H9 (cell line): ENCODE results near the gene ZAR1. TPM values are rescaled to one million over a fixed set of nuclear protein-coding genes. Genes with fewer than 3 reads are reported as not detected.

Source experiments
- DNase-seq: peaks from one replicate; pipeline ENCODE4 v3.0.0-alpha.2; 2017
- H2AFZ ChIP-seq: one replicate; pipeline ENCODE4 v1.6.1; 2013; ENCODE audit warnings: mild to moderate bottlenecking, low read length, control low read depth, moderate library complexity
- H2AK5ac ChIP-seq: 2 replicates; pipeline ENCODE4 v1.6.1; 2013; ENCODE audit warnings: low read length, control low read depth, mixed read lengths; ENCODE audit not compliant: insufficient read length
- H2BK120ac ChIP-seq: one replicate; pipeline ENCODE4 v1.6.1; 2013; ENCODE audit warnings: low read depth, mild to moderate bottlenecking, low read length, control low read depth, inconsistent platforms; ENCODE audit not compliant: poor library complexity, severe bottlenecking
- H2BK12ac ChIP-seq: 2 replicates; pipeline ENCODE4 v1.6.1; 2013; ENCODE audit warnings: low read length, control low read depth, mixed read lengths, low read depth; ENCODE audit not compliant: insufficient read length
- H2BK15ac ChIP-seq: 2 replicates; pipeline ENCODE4 v1.6.1; 2013; ENCODE audit warnings: low read depth, low read length, control low read depth
- H2BK20ac ChIP-seq: one replicate; pipeline ENCODE4 v1.6.1; 2013; ENCODE audit warnings: low read depth, mild to moderate bottlenecking, low read length, control low read depth, inconsistent platforms; ENCODE audit not compliant: poor library complexity, severe bottlenecking
- H2BK5ac ChIP-seq: 2 replicates; pipeline ENCODE4 v1.6.1; 2013; ENCODE audit warnings: low read length, control low read depth, mixed read lengths; ENCODE audit not compliant: insufficient read length
- H3K14ac ChIP-seq: 2 replicates; pipeline ENCODE4 v1.6.1; 2013; ENCODE audit warnings: low read length, control low read depth; ENCODE audit not compliant: insufficient read depth
- H3K18ac ChIP-seq: 2 replicates; pipeline ENCODE4 v1.6.1; 2013; ENCODE audit warnings: low read depth, mild to moderate bottlenecking, mixed read lengths, low read length, control low read depth; ENCODE audit not compliant: insufficient read length
- H3K23ac ChIP-seq: 2 replicates; pipeline ENCODE4 v1.6.1; 2013; ENCODE audit warnings: low read length, control low read depth, mixed read lengths, low read depth; ENCODE audit not compliant: insufficient read length
- H3K23me2 ChIP-seq: 2 replicates; pipeline ENCODE4 v1.6.1; 2013; ENCODE audit warnings: low read depth, mild to moderate bottlenecking, mixed read lengths, low read length, control low read depth; ENCODE audit not compliant: insufficient read length, poor library complexity, severe bottlenecking
- H3K27ac ChIP-seq: 2 replicates; pipeline ENCODE4 v1.5.1; 2013; ENCODE audit warnings: low read length, control low read depth, mixed read lengths, low read depth; ENCODE audit not compliant: insufficient read length
- H3K27me3 ChIP-seq: 2 replicates; pipeline ENCODE4 v1.6.1; 2013; ENCODE audit warnings: low read length, control low read depth, inconsistent platforms; ENCODE audit not compliant: insufficient read depth
- H3K4ac ChIP-seq: 2 replicates; pipeline ENCODE4 v1.6.1; 2013; ENCODE audit warnings: low read depth, mild to moderate bottlenecking, control low read depth, inconsistent platforms, low read length, moderate library complexity
- H3K4me1 ChIP-seq: 2 replicates; pipeline ENCODE4 v1.6.1; 2013; ENCODE audit warnings: low read length, control low read depth, inconsistent platforms; ENCODE audit not compliant: insufficient read depth
- H3K4me2 ChIP-seq: 2 replicates; pipeline ENCODE4 v1.6.1; 2013; ENCODE audit warnings: low read length, control low read depth, mixed read lengths; ENCODE audit not compliant: insufficient read length, insufficient read depth
- H3K56ac ChIP-seq: 2 replicates; pipeline ENCODE4 v1.6.1; 2013; ENCODE audit warnings: low read depth, mild to moderate bottlenecking, mixed read lengths, low read length, control low read depth; ENCODE audit not compliant: insufficient read length
- H3K79me1 ChIP-seq: 2 replicates; pipeline ENCODE4 v1.6.1; 2013; ENCODE audit warnings: low read depth, mild to moderate bottlenecking, moderate library complexity, low read length, control low read depth, inconsistent platforms; ENCODE audit not compliant: insufficient read depth, poor library complexity, severe bottlenecking
- H3K79me2 ChIP-seq: 2 replicates; pipeline ENCODE4 v1.6.1; 2013; ENCODE audit warnings: low read length, control low read depth, inconsistent platforms; ENCODE audit not compliant: insufficient read depth
- H3K9ac ChIP-seq: 2 replicates; pipeline ENCODE4 v1.6.1; 2013; ENCODE audit warnings: low read length, control low read depth, mixed read lengths; ENCODE audit not compliant: insufficient read length; ENCODE audit errors: extremely low read depth
- H3K9me3 ChIP-seq: one replicate; pipeline ENCODE4 v1.6.1; 2013; ENCODE audit warnings: low read depth, low read length, inconsistent platforms; ENCODE audit not compliant: control insufficient read depth
- H3T11ph ChIP-seq: one replicate; pipeline ENCODE4 v1.6.1; 2013; ENCODE audit warnings: mild to moderate bottlenecking, low read length, control low read depth, inconsistent platforms
- H4K20me1 ChIP-seq: one replicate; pipeline ENCODE4 v1.6.1; 2013; ENCODE audit not compliant: control insufficient read depth, insufficient read length, insufficient read depth
- H4K5ac ChIP-seq: 2 replicates; pipeline ENCODE4 v1.6.1; 2013; ENCODE audit warnings: low read depth, mild to moderate bottlenecking, mixed read lengths, low read length, control low read depth; ENCODE audit not compliant: insufficient read length
- H4K8ac ChIP-seq: replicated peaks from 2 replicates; pipeline ENCODE4 v1.6.1; 2013; ENCODE audit warnings: low read length, control low read depth, mixed read lengths, low read depth; ENCODE audit not compliant: insufficient read length
- H4K91ac ChIP-seq: 2 replicates; pipeline ENCODE4 v1.6.1; 2013; ENCODE audit warnings: low read depth, mild to moderate bottlenecking, moderate library complexity, mixed read lengths, low read length, control low read depth; ENCODE audit not compliant: insufficient read length
- H3K27ac Mint-ChIP-seq, 3 experiments: 2 replicates in 2 of 3; 3 replicates in 1 of 3; pipeline ENCODE4 v1.8.0; 2020 to 2021; ENCODE audit warnings: mixed read lengths in 3 of 3, mild to moderate bottlenecking in 1 of 3, moderate library complexity in 1 of 3
- H3K27me3 Mint-ChIP-seq: 2 replicates; pipeline ENCODE4 v1.8.0; 2021; ENCODE audit warnings: low read depth, mild to moderate bottlenecking, moderate library complexity, mixed read lengths
- H3K36me3 Mint-ChIP-seq, 3 experiments: 2 replicates in 2 of 3; 3 replicates in 1 of 3; pipeline ENCODE4 v1.8.0; 2020 to 2021; ENCODE audit warnings: low read depth in 3 of 3, mixed read lengths in 3 of 3; ENCODE audit not compliant: insufficient read depth in 1 of 3
- H3K4me1 Mint-ChIP-seq, 2 experiments: 2 replicates each; pipeline ENCODE4 v1.8.0; 2020; ENCODE audit warnings: mixed read lengths in 2 of 2
- H3K4me3 Mint-ChIP-seq, 2 experiments: 2 replicates in 1 of 2; 3 replicates in 1 of 2; pipeline ENCODE4 v1.8.0; 2020 to 2021; ENCODE audit warnings: mild to moderate bottlenecking in 2 of 2, mixed read lengths in 2 of 2, moderate library complexity in 1 of 2
- H3K9me3 Mint-ChIP-seq, 2 experiments: 2 replicates in 1 of 2; 3 replicates in 1 of 2; pipeline ENCODE4 v1.8.0; 2020; ENCODE audit warnings: mild to moderate bottlenecking in 2 of 2, mixed read lengths in 2 of 2, moderate library complexity in 1 of 2
- CTCF ChIP-seq: fragments of 200-600 bp; sonication (generic); conservative IDR thresholded peaks from 3 replicates; pipeline ENCODE4 v1.8.0; 2021; ENCODE audit warnings: antibody characterized with exemption, mild to moderate bottlenecking
- WGBS: extraction: QIAGEN DNeasy Blood & Tissue Kit; methylation state at CpG from one replicate; pipeline ENCODE4 v1.1.7; 2013; ENCODE audit warnings: missing lambda C conversion rate, low lambda C conversion rate, mixed read lengths; ENCODE audit not compliant: insufficient read length; ENCODE audit errors: extremely low coverage; 5-methylcytosine and 5-hydroxymethylcytosine counted together
- total RNA-seq: library from RNA; stranded (reverse); gene quantifications from 2 replicates; pipeline ENCODE4 v1.2.1, GENCODE V29; 2021

ZAR1 gene
- total RNA-seq, 1 experiment from 2014 or later: 0.61 TPM

DNA sequence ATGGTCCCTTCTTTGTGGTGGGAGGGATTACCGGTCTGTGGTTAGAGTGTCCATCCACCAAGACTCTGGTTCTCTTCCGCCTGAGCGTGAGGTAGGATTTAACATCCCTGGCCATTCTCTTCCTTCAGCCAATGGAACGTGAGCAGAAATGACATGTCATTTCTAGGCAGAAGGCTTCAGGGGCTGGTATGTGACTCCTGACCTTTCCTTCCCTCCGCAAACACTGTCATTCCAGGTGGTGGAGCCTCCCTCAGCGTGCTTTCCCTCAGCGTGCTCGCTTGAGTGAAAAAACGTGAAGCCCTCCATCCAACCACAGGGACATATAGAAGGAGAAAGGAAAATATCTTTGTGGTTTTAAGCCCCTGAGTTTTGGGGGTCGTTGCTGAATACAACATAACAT lies 40.9 kb upstream of the ZAR1 start:
- Mint-ChIP-seq H3K4me1 (no peaks in the 10 kb centered on the region), H3K4me3 (no peak overlapping the region), H3K36me3 (no peaks in the 10 kb centered on the region), H3K27ac (peak overlapping the region in 1 of 3 experiments; percentile 12; a peak in 1 of 7 replicates), H3K27me3 (no peaks in the 10 kb centered on the region), H3K9me3 (no peaks in the 10 kb centered on the region)
- Histone ChIP-seq H3K4me2 (no peak overlapping the region), H2BK5ac (no peak overlapping the region), H3T11ph (no peak overlapping the region), H3K23me2 (no peaks in the 10 kb centered on the region), H2BK120ac (no peak overlapping the region), H3K18ac (no peak overlapping the region), H3K9me3 (no peaks in the 10 kb centered on the region), H2BK20ac (no peak overlapping the region), H3K14ac (no peak overlapping the region), H2AFZ (no peak overlapping the region), H2BK12ac (no peak overlapping the region), H3K4ac (no peak overlapping the region), H3K27ac (no peak overlapping the region), H4K91ac (no peak overlapping the region), H3K4me1 (no peaks in the 10 kb centered on the region), H3K23ac (no peak overlapping the region), H3K56ac (no peak overlapping the region), H3K9ac (no peak overlapping the region), H4K5ac (no peak overlapping the region), H2BK15ac (no peak overlapping the region), H3K79me2 (no peaks in the 10 kb centered on the region), H3K27me3 (no peaks in the 10 kb centered on the region), H3K79me1 (no peaks in the 10 kb centered on the region), H4K8ac (no peak overlapping the region), H4K20me1 (no peaks in the 10 kb centered on the region), H2AK5ac (no peak overlapping the region)
- DNase-seq: no peak
- no CpG with 5 or more reads among the region's 10 CpGs for WGBS
- TF ChIP-seq CTCF: no peak
